DMS53 (cell line): ENCODE measurements around the gene USP7.

ENCODE experiments used
- DNase-seq: peaks from one replicate; lab custom pipeline; 2025; lab: John Stamatoyannopoulos, UW

USP7 gene

DNA sequence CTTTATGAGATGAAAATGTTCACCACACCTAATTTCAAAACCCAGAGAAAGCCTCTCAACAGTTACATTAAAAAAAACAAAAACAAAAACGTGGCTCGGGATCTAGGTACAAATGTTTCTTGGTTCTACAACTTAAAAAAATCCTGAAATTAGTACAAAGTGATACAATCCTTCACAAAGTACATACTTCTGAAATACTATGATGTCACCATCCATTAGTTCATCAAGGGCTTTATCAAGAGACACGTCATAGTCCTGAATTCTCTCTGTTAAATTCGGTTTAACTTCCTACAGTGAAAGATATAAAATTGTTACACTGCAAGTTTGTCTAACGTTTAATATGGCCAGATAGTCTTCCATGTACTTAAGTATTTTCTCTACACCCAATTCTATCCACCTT is 63.4 kb downstream of the USP7 start:
- DNase-seq, result no peak

DNA sequence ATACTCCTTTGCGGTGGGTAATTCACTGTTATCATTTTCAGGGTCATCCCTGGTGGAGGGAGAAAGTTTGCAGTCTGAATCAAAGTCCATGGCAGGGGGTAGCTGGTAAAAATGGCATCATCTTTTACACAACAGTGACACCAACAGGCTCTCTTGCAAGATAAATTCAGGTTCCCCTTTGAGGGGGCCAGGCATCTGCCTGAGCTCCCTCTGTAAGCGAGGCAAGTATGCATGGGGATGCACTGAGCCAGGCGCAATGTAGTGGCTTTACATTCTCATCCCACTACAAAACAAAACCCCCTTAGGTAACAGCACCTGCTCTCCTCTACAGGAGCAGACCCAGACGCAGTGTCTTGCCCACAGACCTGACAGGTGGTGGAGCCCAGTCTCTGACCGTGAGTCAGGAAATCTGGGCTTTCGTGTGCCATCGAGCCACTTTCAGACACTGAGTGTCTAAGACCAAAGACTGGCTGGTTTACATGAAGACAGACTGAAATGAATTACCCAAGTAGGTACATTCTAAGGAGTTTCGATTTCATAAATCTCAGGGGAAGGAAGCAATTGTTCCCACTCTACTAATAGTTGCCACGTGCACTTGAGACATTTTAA is 63.9 kb downstream of the USP7 start:
- no peak for DNase-seq

DNA sequence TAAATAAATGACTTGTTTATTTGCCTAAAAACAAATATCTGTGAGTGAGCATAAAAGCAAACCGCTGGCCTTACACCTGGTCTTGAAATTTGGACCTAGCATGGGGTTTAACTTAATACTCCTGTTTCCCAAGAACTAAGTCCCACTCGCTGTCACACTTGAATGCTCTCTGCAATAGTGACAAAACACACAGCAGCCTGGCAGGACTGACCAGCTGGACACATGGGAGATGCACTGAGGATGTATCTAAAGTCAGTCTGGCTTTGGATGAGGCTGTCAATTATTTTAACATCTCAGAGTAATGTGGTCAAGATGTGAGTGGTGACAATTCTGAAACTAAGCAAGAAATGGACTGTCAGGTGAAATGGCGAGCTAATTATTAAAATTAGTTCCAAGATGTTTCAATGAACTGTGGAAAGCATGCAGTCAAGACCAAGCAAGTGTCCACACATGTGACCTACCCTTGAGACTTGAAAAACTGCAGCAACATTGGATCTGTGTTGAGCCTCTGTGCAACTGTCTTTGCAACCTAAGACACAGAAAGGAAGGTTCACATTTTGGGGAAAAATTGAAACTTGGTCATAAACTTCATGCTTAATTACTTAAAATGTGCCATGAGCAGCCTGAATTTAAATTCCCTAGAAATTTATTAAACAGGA is 64.9 kb downstream of the USP7 start:
- no peak for DNase-seq

DNA sequence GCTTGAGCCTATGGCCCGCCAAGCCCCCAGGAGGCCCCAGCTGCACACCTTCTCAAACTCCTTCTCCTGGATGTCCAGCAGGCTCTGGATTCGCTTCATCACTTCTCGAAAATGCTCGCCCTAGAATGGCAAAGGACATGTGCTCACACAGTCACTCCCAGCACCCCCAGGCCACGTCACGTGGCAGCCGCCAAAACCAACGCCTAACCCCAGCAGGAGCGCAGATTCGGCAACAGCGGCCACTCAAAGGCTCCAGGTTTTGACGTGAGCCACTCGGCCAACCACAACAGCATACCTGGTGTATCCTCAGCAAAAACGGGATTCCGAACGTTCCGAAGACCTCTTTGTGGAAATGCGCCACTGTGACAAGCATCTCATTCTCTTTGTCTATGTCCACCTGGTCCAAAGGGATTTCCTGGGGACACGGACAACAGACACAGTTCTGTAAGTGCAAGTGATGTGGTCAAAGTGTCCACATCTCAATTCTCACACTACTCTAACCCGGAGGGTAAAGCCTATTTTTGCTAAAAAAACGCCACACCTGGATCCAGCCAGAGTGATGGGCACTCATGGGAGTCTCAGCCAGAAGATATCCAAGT is 68.9 kb downstream of the USP7 start:
- DNase-seq, result no peak

DNA sequence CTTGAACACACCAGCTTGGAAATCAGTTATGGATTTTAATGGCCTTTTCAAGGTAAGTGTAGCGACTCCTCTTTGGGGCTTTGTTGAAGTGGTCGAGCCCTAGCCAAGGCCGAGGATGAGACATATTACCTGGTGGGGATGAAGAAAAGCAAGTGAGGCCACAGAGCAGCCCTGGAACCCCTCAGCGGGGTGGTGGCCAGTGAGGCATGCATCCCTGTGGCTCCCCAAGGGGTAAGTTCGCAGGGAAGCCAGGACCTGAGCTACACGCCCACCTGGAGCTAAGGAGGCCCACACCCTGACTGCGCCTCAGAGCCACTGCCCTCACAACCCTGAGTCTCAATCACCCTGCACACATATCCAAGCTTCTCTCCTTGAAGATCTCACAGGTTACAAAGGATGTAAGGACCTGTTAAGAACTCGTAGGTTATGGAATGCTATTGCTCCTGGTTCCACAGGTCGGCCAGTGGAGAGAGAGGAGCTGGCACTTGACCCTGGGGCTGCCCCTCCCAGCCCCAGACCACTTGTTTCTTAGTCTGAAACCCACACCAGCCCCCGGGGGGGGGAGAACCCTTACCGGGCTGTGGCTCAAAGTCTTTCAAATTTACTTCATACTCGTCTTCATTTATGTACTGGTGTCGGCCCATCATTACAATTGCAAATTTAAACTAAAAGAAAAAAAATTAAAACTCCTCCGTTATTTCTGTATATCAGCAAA is 69.6 kb downstream of the USP7 start:
- DNase-seq, result no peak

DNA sequence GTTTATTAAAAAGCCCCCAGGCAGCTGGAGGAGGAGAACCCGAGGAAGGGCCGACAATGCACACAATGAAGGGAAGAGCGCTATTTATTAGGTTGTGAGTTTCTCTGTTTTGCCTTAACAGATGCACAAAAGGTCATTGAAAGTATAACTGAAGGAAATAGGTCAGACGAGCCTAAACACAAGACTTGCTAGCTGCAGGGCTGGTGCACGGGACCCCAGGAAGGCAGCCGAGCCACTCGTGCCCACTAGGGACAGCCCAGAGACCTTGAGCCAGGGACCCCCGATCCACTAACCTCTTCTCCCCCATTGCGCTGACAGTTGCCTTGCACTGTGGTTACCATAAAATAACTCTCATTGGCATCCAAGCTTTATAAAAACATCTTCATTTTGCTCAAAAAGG is 70.3 kb downstream of the USP7 start:
- DNase-seq, result no peak

GRCh38 chr16:8892101-8892575 is 71.6 kb downstream of the USP7 start:
- no peak for DNase-seq

GRCh38 chr16:8890549-8890921 is 73.2 kb downstream of the USP7 start:
- DNase-seq, result no peak

- no peak for DNase-seq
Observed at GRCh38 chr16:8889893-8890548, 73.7 kb downstream of the USP7 start.

- no peak for DNase-seq
Observed at GRCh38 chr16:8888951-8889892, 74.5 kb downstream of the USP7 start.

- DNase-seq, result peak; percentile 36
Observed at GRCh38 chr16:8887952-8888560, 75.7 kb downstream of the USP7 start.

DNA sequence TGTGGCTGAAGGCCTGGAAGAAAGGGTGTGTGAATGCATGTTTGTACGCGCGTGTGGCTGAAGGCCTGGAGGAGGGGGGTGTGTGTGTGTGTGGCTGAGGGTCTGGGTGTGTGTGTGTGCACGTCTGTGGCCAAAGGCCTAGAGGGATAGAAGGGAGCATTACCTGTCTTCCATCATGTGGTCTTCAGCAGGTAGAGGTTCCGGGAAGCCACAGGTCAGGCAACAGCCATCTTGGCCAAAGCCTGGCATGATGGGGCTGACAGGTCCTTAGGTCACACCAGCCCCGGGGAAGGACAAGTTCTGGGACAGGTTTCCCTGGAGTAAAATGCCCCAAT is 76.3 kb downstream of the USP7 start:
- DNase-seq, result no peak

GRCh38 chr16:8886593-8887430 is 76.9 kb downstream of the USP7 start:
- peak; percentile 29 for DNase-seq

DNA sequence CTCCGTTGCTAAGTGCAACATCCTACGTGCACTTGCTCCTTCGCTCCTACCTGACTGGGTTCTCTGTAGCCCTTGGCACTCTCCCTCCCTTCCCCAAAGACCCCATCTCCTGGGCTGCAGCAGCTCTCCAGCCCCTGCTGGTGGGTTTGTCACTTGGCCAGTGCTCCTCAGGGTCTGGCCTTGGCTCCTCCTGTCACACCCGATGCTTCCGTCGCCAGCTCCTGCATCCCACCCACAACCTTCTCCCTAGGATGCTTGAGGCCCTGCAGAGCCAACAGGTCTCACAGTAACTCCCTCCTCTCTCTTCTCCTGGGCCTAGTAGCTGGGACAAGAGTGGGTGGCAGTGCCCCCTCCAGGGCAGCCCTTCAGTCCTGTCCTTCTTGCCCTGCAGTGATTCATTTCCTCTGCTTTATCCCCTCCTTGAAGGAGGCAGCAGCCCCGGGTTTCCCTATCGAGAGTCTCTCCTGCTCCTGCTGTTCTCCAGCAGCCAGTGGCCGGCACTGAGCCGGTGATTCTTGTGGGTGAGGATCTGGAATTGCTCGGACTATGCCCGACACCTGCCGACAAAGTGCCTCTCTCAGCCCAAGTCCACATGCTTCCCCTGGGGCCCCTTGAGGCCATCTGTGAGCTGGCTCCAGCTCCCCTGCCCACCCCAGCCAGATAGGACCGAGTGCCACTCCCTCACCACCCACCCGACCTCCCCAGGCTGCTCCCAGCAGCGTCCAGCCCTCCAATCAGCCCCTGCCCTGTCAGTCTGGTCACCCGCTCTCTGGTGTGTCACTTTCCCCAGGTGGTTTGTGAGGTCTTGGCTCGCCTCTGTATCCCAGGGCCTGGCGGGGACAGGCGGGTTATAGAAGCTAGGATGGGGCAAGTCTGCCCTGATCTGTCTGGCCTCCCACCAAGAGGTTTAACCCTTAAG is 77.8 kb downstream of the USP7 start:
- DNase-seq, result peak; percentile 77

GRCh38 chr16:8882725-8883377 is 80.9 kb downstream of the USP7 start:
- no peak for DNase-seq

GRCh38 chr16:8882041-8882617 is 81.6 kb downstream of the USP7 start, which contains the start of gene LITAFD:
Gene LITAFD (plus strand): TSS chr16:8882351. CDS start chr16:8884356, 2,005 bp downstream.
- DNase-seq, result no peak

- DNase-seq, result no peak
Observed at GRCh38 chr16:8880839-8881510, 82.7 kb downstream of the USP7 start.
